HPDE6-E6E7 (cell line): ENCODE measurements around the gene CDC42SE1.
A peak's percentile ranks its signal among the peaks of the same experiment; 100 is the strongest.

Source experiments
- DNase-seq: peaks from one replicate; pipeline ENCODE4 v3.0.0; 2011; ENCODE audit warnings: missing footprints; ENCODE audit errors: extremely low spot score

The CDC42SE1 gene

DNA sequence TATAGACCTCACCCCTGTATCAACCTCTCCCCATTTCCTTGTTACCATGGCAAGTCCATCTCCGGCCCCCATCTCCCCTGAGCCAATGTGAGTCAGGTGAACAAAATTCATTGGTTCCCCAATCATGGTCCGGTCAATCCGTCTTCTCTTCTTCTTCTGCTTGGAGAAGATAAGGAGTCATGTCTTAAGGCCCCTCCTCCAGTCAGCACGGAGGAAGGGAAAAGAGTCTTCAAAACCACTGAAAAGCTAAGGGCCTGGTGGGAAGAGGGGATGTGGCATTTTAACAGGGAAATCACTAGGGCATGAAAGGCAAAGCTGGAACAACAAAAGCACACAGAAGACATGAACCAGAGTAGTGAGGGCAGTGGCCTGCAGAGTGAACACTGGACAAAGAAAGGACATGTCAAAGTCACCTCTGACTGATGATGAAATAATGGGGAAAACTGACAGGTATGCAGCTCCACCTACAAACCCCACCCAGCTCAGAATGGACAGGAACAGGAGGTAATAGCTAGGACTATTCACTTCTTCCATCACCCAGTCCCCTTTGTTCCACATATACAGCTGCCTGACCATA, 4.4 kb downstream of the CDC42SE1 start:
- no peak for DNase-seq

DNA sequence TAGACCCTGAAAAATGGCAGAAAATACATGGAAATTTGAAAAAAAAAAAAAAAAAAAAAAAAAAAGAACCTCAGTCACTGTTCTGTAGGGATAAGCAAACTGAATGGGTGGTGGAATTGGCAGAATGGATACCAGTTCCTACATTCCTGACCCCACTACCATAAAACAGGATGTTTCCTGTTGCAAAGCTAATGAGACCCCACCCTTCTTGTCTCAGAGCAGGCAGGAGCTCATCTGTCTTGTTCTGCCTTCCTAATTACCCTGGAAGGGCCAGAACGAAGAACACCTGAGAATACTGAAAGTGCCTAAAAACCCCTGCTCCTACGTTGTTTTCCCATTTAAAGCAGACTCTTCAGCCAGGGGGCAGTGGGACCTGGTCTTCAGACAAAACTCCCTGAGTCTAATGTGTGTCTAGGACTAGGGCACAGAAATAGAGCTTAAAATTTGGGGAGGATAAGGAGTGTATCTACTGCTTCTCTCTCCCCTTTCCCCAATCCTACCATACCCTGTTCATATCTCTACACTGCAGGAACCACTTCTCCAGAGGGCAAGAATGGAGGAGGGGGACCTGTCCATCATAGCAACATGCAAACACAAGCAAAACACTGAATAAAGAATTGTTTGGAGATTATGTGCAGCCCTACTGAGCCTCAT, 7.9 kb downstream of the CDC42SE1 start:
- no peak for DNase-seq

- DNase-seq, result no peak
These were observed 9.3 kb downstream of the CDC42SE1 start for GRCh38 chr1:151050051-151050688.

DNA sequence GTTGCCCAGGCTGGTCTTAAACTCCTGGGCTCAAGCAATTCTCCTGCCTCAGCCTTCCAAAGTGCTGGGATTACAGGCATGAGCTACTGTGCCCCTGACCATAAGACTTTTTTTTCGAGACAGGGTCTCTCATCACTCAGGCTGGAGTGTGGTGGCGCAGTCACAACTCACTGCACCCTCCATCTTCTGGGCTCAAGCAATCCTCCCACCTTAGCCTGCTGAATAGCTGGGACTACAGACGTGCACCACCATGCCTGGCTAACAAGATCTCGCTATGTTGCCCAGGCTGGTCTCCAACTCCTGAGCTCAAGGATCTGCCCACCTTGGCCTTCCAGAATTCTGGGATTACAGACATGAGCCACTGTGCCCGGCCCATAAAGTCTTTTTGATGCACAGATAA, 10.0 kb downstream of the CDC42SE1 start:
- DNase-seq, result no peak

DNA sequence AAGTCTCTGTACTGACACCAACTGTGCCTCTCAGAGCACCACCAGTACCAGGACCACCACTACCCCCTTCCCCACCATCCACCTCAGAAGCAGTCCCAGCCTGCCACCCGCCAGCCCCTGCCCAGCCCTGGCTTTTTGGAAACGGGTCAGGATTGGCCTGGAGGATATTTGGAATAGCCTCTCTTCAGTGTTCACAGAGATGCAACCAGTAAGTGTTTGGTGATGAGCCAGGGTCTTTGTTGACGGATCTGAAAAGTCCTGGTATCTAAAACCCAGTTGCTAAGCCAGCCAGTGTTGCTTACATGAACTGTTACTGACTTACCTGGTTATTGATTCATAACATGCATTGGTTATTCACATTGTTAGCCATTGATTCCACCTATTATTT, 10.8 kb downstream of the CDC42SE1 start:
- DNase-seq, result no peak

DNA sequence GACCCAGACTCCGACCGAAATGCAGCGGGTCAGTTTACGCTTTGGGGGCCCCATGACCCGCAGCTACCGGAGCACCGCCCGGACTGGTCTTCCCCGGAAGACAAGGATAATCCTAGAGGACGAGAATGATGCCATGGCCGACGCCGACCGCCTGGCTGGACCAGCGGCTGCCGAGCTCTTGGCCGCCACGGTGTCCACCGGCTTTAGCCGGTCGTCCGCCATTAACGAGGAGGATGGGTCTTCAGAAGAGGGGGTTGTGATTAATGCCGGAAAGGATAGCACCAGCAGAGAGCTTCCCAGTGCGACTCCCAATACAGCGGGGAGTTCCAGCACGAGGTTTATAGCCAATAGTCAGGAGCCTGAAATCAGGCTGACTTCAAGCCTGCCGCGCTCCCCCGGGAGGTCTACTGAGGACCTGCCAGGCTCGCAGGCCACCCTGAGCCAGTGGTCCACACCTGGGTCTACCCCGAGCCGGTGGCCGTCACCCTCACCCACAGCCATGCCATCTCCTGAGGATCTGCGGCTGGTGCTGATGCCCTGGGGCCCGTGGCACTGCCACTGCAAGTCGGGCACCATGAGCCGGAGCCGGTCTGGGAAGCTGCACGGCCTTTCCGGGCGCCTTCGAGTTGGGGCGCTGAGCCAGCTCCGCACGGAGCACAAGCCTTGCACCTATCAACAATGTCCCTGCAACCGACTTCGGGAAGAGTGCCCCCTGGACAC, 11.3 kb downstream of the CDC42SE1 start:
- DNase-seq, result peak; percentile 52

GRCh38 chr1:151047591-151047924, 11.9 kb downstream of the CDC42SE1 start, which contains the start of gene C1orf56:
Gene C1orf56 (plus strand): TSS chr1:151047751. CDS start chr1:151047848, 97 bp downstream.
- peak; percentile 46 for DNase-seq

- no peak for DNase-seq
These were observed 16.3 kb downstream of the CDC42SE1 start for GRCh38 chr1:151043163-151043562.

GRCh38 chr1:151039521-151039920, 19.9 kb downstream of the CDC42SE1 start:
- no peak for DNase-seq

- no peak for DNase-seq
These were observed 22.4 kb downstream of the CDC42SE1 start for GRCh38 chr1:151037032-151037431.

DNA sequence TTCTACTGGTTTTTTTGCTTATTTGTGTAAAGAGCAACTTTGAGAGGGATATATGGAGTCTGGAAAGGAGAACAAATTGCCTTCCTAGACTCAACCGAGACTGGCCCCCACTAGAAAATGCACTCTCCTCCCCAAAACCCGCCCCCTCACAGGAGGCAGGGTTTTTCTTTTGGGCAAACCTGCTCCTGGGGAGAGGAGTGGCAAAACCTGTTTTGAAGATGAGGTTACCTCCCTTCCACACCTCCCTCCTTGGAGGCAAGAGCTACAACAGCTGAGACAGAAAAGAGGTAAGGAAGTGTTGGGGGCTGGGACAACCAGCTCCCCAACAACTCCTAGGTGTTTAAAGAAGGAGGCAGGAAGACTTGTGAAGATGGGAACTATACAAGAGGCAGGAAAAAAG, 23.1 kb downstream of the CDC42SE1 start, which contains the start of gene BNIPL:
Gene BNIPL (plus strand): TSS at position 231 of the 400 bp plus-strand sequence. CDS start 140 bp downstream, at position 371.
- no peak for DNase-seq

- DNase-seq, result no peak
These were observed 24.3 kb downstream of the CDC42SE1 start for GRCh38 chr1:151035167-151035566.

GRCh38 chr1:151032164-151032563, 27.3 kb downstream of the CDC42SE1 start:
- DNase-seq, result no peak

- no peak for DNase-seq
These were observed 33.0 kb downstream of the CDC42SE1 start for GRCh38 chr1:151026460-151026859.

DNA sequence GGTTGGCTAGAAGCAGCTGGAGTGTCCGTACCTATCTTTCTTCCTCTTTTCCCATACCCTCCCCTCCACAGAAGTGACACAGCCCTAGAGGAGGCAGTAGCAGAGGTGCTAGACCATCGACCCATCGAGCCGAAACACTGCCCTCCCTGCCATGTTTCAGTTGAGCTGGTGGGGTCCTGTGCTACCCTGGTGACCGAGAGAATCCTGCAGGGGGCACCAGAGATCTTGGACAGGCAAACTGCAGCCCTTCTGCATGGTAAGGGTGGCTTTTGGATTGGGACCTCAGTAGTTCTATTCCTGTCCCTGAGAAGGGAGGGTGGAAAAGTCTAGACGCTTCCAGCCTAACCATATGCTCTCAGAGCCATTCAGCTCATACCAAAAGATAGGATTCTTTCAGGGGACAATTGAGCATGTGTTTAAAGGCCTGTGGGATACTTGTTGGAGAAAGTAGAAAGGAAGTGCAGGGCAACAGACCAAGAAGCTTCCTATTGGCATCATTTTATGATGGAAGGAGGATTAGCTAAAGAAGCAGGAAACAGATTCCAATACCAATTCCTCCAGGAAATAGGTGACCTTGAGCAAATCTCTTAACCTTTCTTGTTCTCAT, 34.8 kb downstream of the CDC42SE1 start:
- DNase-seq, result peak; percentile 48

DNA sequence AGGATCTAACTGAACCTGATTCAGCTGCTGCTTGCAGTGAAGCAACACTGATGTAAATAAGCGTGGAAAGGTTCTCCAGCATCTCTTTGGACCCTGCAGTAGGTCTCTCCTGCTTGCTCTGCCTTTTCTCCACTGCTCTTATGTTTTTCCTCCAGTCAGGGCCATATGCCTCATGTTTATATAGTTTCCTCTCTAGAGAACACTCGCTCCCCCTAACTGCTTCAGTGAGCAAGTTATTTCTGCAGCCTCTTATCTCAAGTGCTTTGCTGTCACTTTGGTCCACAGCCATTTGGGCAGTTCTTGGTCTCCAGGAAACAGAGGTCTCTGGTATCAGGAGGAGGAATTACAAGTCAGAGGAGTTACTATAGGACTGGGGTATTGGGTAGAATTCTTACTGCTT, 45.9 kb downstream of the CDC42SE1 start:
- DNase-seq, result no peak

DNA sequence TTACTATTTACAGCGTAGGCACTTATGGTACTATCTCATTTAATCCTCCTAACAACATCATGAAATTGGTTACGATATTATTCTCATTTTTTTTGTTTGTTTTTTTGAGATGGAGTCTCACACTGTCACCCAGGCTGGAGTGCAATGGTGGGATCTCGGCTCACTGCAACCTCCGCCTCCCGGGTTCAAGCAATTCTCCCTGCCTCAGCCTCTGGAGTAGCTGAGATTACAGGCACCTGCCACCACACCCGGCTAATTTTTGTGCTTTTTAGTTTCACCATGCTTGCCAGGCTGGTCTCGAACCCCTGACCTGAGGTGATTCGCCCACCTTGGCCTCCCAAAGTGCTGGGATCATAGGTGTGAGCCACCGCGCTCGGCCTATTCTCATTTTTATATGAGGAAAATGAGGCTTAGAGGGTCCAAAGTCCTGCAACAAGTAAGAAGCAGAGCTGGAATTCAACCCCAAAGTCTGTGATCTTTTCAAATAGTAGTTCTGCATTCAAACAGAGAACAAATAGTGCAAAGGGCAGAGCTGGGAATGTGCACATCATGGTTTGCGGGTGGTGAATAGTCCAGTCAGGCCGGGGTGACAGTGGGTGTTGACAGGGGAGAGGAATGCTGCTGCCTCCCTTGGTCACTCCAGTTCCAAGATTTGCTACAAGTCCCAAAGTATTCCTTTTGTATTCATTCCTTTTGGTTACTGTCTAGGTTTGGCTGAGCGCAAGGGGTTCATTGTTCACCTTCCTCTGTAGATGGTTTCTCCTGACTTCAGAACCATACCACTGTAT, 46.5 kb downstream of the CDC42SE1 start:
- no peak for DNase-seq

- DNase-seq, result no peak
These were observed 48.1 kb downstream of the CDC42SE1 start for GRCh38 chr1:151011154-151011850.

GRCh38 chr1:151010346-151010726, 49.1 kb downstream of the CDC42SE1 start:
- DNase-seq, result no peak

- no peak for DNase-seq
These were observed 49.6 kb downstream of the CDC42SE1 start for GRCh38 chr1:151009674-151010345.
